Type B pancreatic cell (in vitro differentiated cells): ENCODE results near the gene TTC39A. TPM values are rescaled to one million over a fixed set of nuclear protein-coding genes. Genes with fewer than 3 reads are reported as not detected.

ENCODE experiments used
- DNase-seq: peaks from one replicate; pipeline ENCODE4 v3.0.0; 2021; ENCODE audit warnings: mixed read lengths; ENCODE audit not compliant: unreplicated experiment; ENCODE audit errors: extremely low spot score
- H3K27ac Mint-ChIP-seq: 2 replicates; pipeline ENCODE4 v1.8.0; 2021; ENCODE audit warnings: mild to moderate bottlenecking, mixed read lengths
- H3K27me3 Mint-ChIP-seq: 2 replicates; pipeline ENCODE4 v1.8.0; 2021; ENCODE audit warnings: mixed read lengths
- H3K36me3 Mint-ChIP-seq: 2 replicates; pipeline ENCODE4 v1.8.0; 2021; ENCODE audit warnings: mixed read lengths
- H3K4me1 Mint-ChIP-seq: one replicate; pipeline ENCODE4 v1.8.0; 2021; ENCODE audit warnings: mixed read lengths; ENCODE audit not compliant: unreplicated experiment
- H3K4me3 Mint-ChIP-seq: 2 replicates; pipeline ENCODE4 v1.8.0; 2021; ENCODE audit warnings: mild to moderate bottlenecking, mixed read lengths
- H3K9me3 Mint-ChIP-seq: 2 replicates; pipeline ENCODE4 v1.8.0; 2021; ENCODE audit warnings: mixed read lengths
- CTCF ChIP-seq: fragments of 200-600 bp; sonication (generic); conservative IDR thresholded peaks from 2 replicates; pipeline ENCODE4 v1.5.0; 2021; ENCODE audit warnings: antibody characterized with exemption, mild to moderate bottlenecking
- total RNA-seq: library from RNA; stranded (reverse); gene quantifications from 2 replicates; pipeline ENCODE4 v1.2.1, GENCODE V29; 2021; ENCODE audit warnings: low replicate concordance

Gene TTC39A
- total RNA-seq, 1 donor from 2014 or later, result 16.3 TPM

DNA sequence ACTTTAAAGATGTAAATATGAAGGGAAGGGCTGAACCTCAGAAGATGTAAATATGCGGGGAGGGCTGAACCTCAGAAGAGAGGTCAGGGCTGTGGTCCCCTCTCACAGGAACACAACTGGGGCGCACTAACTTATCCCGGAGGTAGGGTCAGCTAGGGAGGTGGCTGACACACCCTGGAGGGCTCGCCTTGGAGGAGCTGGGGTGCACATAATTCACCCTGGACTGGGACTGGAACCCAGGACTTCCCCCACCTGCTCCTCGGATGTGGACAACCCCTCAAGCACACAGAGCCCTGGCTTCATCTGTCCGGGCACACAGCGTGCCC lies 13.9 kb upstream of the TTC39A start:
- Mint-ChIP-seq H3K27me3 (peaks cover 51% of the 10 kb centered on the region), H3K4me3 (peak overlapping the region; percentile 40), H3K36me3 (no peaks in the 10 kb centered on the region), H3K9me3 (no peaks in the 10 kb centered on the region), H3K4me1 (no peaks in the 10 kb centered on the region), H3K27ac (no peak overlapping the region)
- DNase-seq, result no peak
- TF ChIP-seq CTCF, result no peak

DNA sequence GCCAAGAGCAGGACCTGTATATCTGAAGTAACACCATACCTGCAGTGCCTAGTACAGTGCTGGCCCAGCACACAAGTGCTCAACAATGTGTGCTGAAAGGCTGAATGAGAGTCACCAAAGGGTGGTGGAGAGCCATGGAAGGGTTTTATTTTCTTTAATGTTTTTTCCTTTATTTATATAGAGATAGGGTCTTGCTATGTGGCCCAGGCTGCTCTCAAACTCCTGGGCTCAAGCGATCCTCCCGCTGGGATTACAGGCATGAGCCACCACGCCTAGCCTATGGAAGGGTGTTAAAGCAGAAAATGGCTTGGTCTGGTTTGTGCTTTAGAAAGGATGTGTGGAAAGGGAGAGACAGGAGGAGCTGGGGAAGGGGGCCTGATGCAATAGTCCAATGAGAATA lies 13.3 kb upstream of the TTC39A start:
- no peak for TF ChIP-seq CTCF
- no peaks in the 10 kb centered on the region for H3K9me3 Mint-ChIP-seq
- H3K4me3 Mint-ChIP-seq, result peak overlapping the region; percentile 40
- H3K36me3 Mint-ChIP-seq, result no peaks in the 10 kb centered on the region
- no peaks in the 10 kb centered on the region for H3K4me1 Mint-ChIP-seq
- no peak for DNase-seq
- peak overlapping the region; percentile 42 for H3K27ac Mint-ChIP-seq
- peaks cover 51% of the 10 kb centered on the region for H3K27me3 Mint-ChIP-seq

GRCh38 chr1:51342591-51343206 lies 12.3 kb upstream of the TTC39A start:
- Mint-ChIP-seq H3K36me3 (no peaks in the 10 kb centered on the region), H3K4me1 (no peaks in the 10 kb centered on the region), H3K27me3 (peaks cover 51% of the 10 kb centered on the region), H3K4me3 (no peak overlapping the region), H3K9me3 (no peaks in the 10 kb centered on the region), H3K27ac (no peak overlapping the region)
- no peak for DNase-seq
- TF ChIP-seq CTCF, result no peak

DNA sequence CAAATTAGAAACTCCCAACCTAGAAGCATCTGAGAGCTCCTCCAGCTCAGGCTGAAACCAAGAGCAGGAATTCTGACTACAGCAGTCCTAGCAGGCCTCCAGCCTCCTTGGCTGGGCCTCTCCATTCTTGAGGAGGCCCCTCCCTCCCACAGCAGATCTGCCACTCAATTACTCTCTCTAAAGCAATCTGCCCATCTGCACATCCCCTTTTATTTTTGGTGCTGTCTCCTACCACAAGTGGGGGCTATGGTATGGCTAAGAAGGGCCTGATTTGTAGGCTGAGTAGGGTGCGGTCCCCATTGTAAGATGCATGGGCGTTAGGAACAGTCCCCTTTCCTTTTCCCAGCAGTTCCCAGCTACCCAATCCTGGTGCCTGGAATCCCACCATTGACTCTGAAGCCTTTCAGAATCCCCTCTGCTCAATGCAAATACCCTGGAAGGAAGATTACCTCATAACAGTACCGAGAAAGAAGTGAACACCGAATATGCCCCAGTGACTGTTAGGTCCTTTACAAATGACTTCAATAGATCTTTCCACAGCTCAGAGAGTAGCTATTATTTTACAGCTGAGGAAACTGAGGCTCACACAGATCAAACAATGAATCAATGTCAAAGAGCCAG lies 11.6 kb upstream of the TTC39A start:
- H3K9me3 Mint-ChIP-seq, result no peaks in the 10 kb centered on the region
- peaks cover 45% of the 10 kb centered on the region for H3K27me3 Mint-ChIP-seq
- no peak overlapping the region for H3K27ac Mint-ChIP-seq
- no peak overlapping the region for H3K4me3 Mint-ChIP-seq
- H3K36me3 Mint-ChIP-seq, result no peaks in the 10 kb centered on the region
- no peak for DNase-seq
- H3K4me1 Mint-ChIP-seq, result no peaks in the 10 kb centered on the region
- no peak for TF ChIP-seq CTCF

DNA sequence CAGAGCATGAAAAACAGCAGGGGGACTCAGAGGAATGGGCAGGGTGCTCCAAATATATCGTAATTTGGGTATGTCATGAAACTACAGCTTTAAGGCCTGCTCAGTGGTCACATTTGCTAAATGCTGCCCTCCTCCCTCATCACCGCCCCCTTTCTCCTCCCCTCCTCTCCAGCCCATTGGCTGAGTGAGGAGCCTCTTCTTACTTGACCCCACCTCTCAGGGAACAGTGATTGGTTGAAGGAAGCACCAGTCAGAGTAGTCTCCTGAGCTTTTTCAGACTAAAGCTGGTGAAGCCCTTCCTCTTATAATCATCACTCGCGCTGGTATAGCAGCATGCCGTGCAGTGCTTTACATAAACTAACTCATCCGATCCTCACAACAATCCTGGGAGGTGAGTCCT lies 10.0 kb upstream of the TTC39A start:
- Mint-ChIP-seq H3K27ac (no peak overlapping the region), H3K9me3 (no peaks in the 10 kb centered on the region), H3K4me3 (no peak overlapping the region), H3K36me3 (no peaks in the 10 kb centered on the region), H3K4me1 (no peaks in the 10 kb centered on the region), H3K27me3 (peaks cover 30% of the 10 kb centered on the region)
- DNase-seq, result peak; percentile 47
- no peak for TF ChIP-seq CTCF
